Measurements from ENCODE around the gene PGAP3.

PGAP3 gene

GRCh38 chr17:39688475-39688835, 598 bp upstream of the PGAP3 start:
- Histone ChIP-seq H3K4me3 (ENCODE audit: low read depth, low read length) (peak overlapping the region; percentile 90), H3K9ac (ENCODE audit: low read length) (peak overlapping the region; percentile 92), H3K36me3 (ENCODE audit: control insufficient read depth, insufficient read depth, low read length) (peaks cover 4% of the 10 kb centered on the region; the same call in 1 of the 2 replicates), H3K27me3 (ENCODE audit: control insufficient read depth, insufficient read depth, low read length) (no peaks in the 10 kb centered on the region), H3K9me3 (ENCODE audit: control insufficient read depth, insufficient read depth, low read depth, low read length) (no peaks in the 10 kb centered on the region), H3K4me1 (ENCODE audit: control insufficient read depth, insufficient read depth, low read length) (peaks cover 24% of the 10 kb centered on the region), H3K27ac (ENCODE audit: low read depth, low read length) (peak overlapping the region; percentile 99)

GRCh38 chr17:39687101-39687545, 734 bp downstream of the PGAP3 start:
- H3K4me3 ChIP-seq (ENCODE audit: low read depth, low read length), result peak overlapping the region; percentile 90
- H3K4me1 ChIP-seq (ENCODE audit: control insufficient read depth, insufficient read depth, low read length), result peaks cover 24% of the 10 kb centered on the region
- peaks cover 9% of the 10 kb centered on the region; the same call in 1 of the 2 replicates for H3K36me3 ChIP-seq (ENCODE audit: control insufficient read depth, insufficient read depth, low read length)
- H3K9me3 ChIP-seq (ENCODE audit: control insufficient read depth, insufficient read depth, low read depth, low read length), result no peaks in the 10 kb centered on the region
- H3K27ac ChIP-seq (ENCODE audit: low read depth, low read length), result peak overlapping the region; percentile 99
- H3K9ac ChIP-seq (ENCODE audit: low read length), result peak overlapping the region; percentile 92
- H3K27me3 ChIP-seq (ENCODE audit: control insufficient read depth, insufficient read depth, low read length), result no peaks in the 10 kb centered on the region

GRCh38 chr17:39684369-39685192, 3.3 kb downstream of the PGAP3 start:
- no peak overlapping the region for H3K27ac ChIP-seq (ENCODE audit: low read depth, low read length)
- no peak overlapping the region for H3K9ac ChIP-seq (ENCODE audit: low read length)
- no peak overlapping the region for H3K4me3 ChIP-seq (ENCODE audit: low read depth, low read length)
- H3K27me3 ChIP-seq (ENCODE audit: control insufficient read depth, insufficient read depth, low read length), result no peaks in the 10 kb centered on the region
- H3K36me3 ChIP-seq (ENCODE audit: control insufficient read depth, insufficient read depth, low read length), result peaks cover 17% of the 10 kb centered on the region; the same call in 1 of the 2 replicates
- H3K4me1 ChIP-seq (ENCODE audit: control insufficient read depth, insufficient read depth, low read length), result peaks cover 12% of the 10 kb centered on the region
- no peaks in the 10 kb centered on the region for H3K9me3 ChIP-seq (ENCODE audit: control insufficient read depth, insufficient read depth, low read depth, low read length)

GRCh38 chr17:39683295-39683939, 4.4 kb downstream of the PGAP3 start:
- no peaks in the 10 kb centered on the region for H3K9me3 ChIP-seq (ENCODE audit: control insufficient read depth, insufficient read depth, low read depth, low read length)
- no peak overlapping the region for H3K4me3 ChIP-seq (ENCODE audit: low read depth, low read length)
- peaks cover 20% of the 10 kb centered on the region; the same call in 1 of the 2 replicates for H3K36me3 ChIP-seq (ENCODE audit: control insufficient read depth, insufficient read depth, low read length)
- no peak overlapping the region for H3K27ac ChIP-seq (ENCODE audit: low read depth, low read length)
- no peak overlapping the region for H3K9ac ChIP-seq (ENCODE audit: low read length)
- no peaks in the 10 kb centered on the region for H3K27me3 ChIP-seq (ENCODE audit: control insufficient read depth, insufficient read depth, low read length)
- peaks cover 3% of the 10 kb centered on the region; the same call in 1 of the 2 replicates for H3K4me1 ChIP-seq (ENCODE audit: control insufficient read depth, insufficient read depth, low read length)

- H3K27ac ChIP-seq (ENCODE audit: low read depth, low read length), result no peak overlapping the region
- no peaks in the 10 kb centered on the region for H3K9me3 ChIP-seq (ENCODE audit: control insufficient read depth, insufficient read depth, low read depth, low read length)
- H3K9ac ChIP-seq (ENCODE audit: low read length), result no peak overlapping the region
- H3K36me3 ChIP-seq (ENCODE audit: control insufficient read depth, insufficient read depth, low read length), result peaks cover 24% of the 10 kb centered on the region; the same call in 1 of the 2 replicates
- peaks cover 16% of the 10 kb centered on the region for H3K4me1 ChIP-seq (ENCODE audit: control insufficient read depth, insufficient read depth, low read length)
- H3K27me3 ChIP-seq (ENCODE audit: control insufficient read depth, insufficient read depth, low read length), result no peaks in the 10 kb centered on the region
- no peak overlapping the region for H3K4me3 ChIP-seq (ENCODE audit: low read depth, low read length)
Observed at GRCh38 chr17:39679521-39680192, 8.2 kb downstream of the PGAP3 start.

GRCh38 chr17:39678340-39679116, 9.3 kb downstream of the PGAP3 start:
- H3K36me3 ChIP-seq (ENCODE audit: control insufficient read depth, insufficient read depth, low read length), result peaks cover 23% of the 10 kb centered on the region; the same call in 1 of the 2 replicates
- no peak overlapping the region for H3K9ac ChIP-seq (ENCODE audit: low read length)
- no peak overlapping the region for H3K4me3 ChIP-seq (ENCODE audit: low read depth, low read length)
- H3K27ac ChIP-seq (ENCODE audit: low read depth, low read length), result no peak overlapping the region
- no peaks in the 10 kb centered on the region for H3K27me3 ChIP-seq (ENCODE audit: control insufficient read depth, insufficient read depth, low read length)
- H3K9me3 ChIP-seq (ENCODE audit: control insufficient read depth, insufficient read depth, low read depth, low read length), result no peaks in the 10 kb centered on the region
- peaks cover 19% of the 10 kb centered on the region for H3K4me1 ChIP-seq (ENCODE audit: control insufficient read depth, insufficient read depth, low read length)

GRCh38 chr17:39677542-39678339, 10.1 kb downstream of the PGAP3 start:
- H3K4me1 ChIP-seq (ENCODE audit: control insufficient read depth, insufficient read depth, low read length), result peaks cover 19% of the 10 kb centered on the region
- no peak overlapping the region for H3K9ac ChIP-seq (ENCODE audit: low read length)
- H3K4me3 ChIP-seq (ENCODE audit: low read depth, low read length), result no peak overlapping the region

GRCh38 chr17:39677072-39677471, 10.8 kb downstream of the PGAP3 start:
- H3K4me1 ChIP-seq (ENCODE audit: control insufficient read depth, insufficient read depth, low read length), result peaks cover 19% of the 10 kb centered on the region
- no peak overlapping the region for H3K4me3 ChIP-seq (ENCODE audit: low read depth, low read length)
- no peaks in the 10 kb centered on the region for H3K9me3 ChIP-seq (ENCODE audit: control insufficient read depth, insufficient read depth, low read depth, low read length)
- H3K36me3 ChIP-seq (ENCODE audit: control insufficient read depth, insufficient read depth, low read length), result peaks cover 17% of the 10 kb centered on the region; the same call in 1 of the 2 replicates
- H3K27me3 ChIP-seq (ENCODE audit: control insufficient read depth, insufficient read depth, low read length), result no peaks in the 10 kb centered on the region
- no peak overlapping the region for H3K27ac ChIP-seq (ENCODE audit: low read depth, low read length)
- no peak overlapping the region for H3K9ac ChIP-seq (ENCODE audit: low read length)

More at GRCh38 chr17:39677542-39678339, 10.1 kb downstream of the PGAP3 start:
- H3K36me3 ChIP-seq (ENCODE audit: control insufficient read depth, insufficient read depth, low read length), result peaks cover 17% of the 10 kb centered on the region; the same call in 1 of the 2 replicates
- H3K9me3 ChIP-seq (ENCODE audit: control insufficient read depth, insufficient read depth, low read depth, low read length), result no peaks in the 10 kb centered on the region
- H3K27ac ChIP-seq (ENCODE audit: low read depth, low read length), result no peak overlapping the region
- no peaks in the 10 kb centered on the region for H3K27me3 ChIP-seq (ENCODE audit: control insufficient read depth, insufficient read depth, low read length)

GRCh38 chr17:39676198-39676819, 11.5 kb downstream of the PGAP3 start:
- Histone ChIP-seq H3K9ac (ENCODE audit: low read length) (no peak overlapping the region), H3K27ac (ENCODE audit: low read depth, low read length) (no peak overlapping the region), H3K9me3 (ENCODE audit: control insufficient read depth, insufficient read depth, low read depth, low read length) (no peaks in the 10 kb centered on the region), H3K36me3 (ENCODE audit: control insufficient read depth, insufficient read depth, low read length) (peaks cover 17% of the 10 kb centered on the region; the same call in 1 of the 2 replicates), H3K27me3 (ENCODE audit: control insufficient read depth, insufficient read depth, low read length) (no peaks in the 10 kb centered on the region), H3K4me3 (ENCODE audit: low read depth, low read length) (no peak overlapping the region), H3K4me1 (ENCODE audit: control insufficient read depth, insufficient read depth, low read length) (peaks cover 23% of the 10 kb centered on the region)

Measured in HUES6 (cell line).